ENCODE measurements around the gene ADD1. TPM values are rescaled to one million over a fixed set of nuclear protein-coding genes. Genes with fewer than 3 reads are reported as not detected.

Gene ADD1
- total RNA-seq, 4 donors from 2014 or later: 290 to 470 (median 372) TPM

DNA sequence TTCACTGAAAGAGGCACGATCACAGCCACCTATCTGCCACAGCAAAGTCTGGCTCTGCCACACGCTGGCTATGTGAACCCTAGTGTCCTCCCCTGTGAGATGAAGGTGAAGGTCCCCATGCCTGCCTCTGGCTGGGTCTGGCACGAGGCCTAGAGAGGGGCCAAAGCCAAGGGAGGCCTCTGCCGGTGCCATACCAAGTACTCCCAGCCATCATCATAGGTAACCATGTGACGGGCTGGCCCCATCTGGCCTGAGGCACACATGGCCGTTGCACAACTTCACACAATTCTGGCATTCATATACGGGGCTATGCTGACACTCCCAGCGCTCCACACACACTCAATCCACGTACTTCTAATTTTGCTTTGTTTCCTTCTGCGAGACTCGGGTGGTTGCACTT is 104.3 kb downstream of the ADD1 start:
- peaks cover 0 to 96% (median 0%) of the 10 kb centered on the region in 3 donors for H3K36me3 ChIP-seq
- DNase-seq: peak in 2 of 3 donors; percentile 35 to 43

GRCh38 chr4:2948895-2949781 is 105.5 kb downstream of the ADD1 start:
- Histone ChIP-seq H3K9me3 (no peaks in the 10 kb centered on the region), H3K27me3 (no peaks in the 10 kb centered on the region), H3K4me3 (no peak overlapping the region), H3K27ac (no peak overlapping the region), H3K4me1 (no peaks in the 10 kb centered on the region), H3K36me3 (peaks cover 0 to 95% (median 0%) of the 10 kb centered on the region in 3 donors)
- DNase-seq: peak in 2 of 3 donors; percentile 51 to 70
- TF ChIP-seq POLR2A (IDR thresholded peaks at IDR 0.05): no peak
- TF ChIP-seq, protein P1, sequence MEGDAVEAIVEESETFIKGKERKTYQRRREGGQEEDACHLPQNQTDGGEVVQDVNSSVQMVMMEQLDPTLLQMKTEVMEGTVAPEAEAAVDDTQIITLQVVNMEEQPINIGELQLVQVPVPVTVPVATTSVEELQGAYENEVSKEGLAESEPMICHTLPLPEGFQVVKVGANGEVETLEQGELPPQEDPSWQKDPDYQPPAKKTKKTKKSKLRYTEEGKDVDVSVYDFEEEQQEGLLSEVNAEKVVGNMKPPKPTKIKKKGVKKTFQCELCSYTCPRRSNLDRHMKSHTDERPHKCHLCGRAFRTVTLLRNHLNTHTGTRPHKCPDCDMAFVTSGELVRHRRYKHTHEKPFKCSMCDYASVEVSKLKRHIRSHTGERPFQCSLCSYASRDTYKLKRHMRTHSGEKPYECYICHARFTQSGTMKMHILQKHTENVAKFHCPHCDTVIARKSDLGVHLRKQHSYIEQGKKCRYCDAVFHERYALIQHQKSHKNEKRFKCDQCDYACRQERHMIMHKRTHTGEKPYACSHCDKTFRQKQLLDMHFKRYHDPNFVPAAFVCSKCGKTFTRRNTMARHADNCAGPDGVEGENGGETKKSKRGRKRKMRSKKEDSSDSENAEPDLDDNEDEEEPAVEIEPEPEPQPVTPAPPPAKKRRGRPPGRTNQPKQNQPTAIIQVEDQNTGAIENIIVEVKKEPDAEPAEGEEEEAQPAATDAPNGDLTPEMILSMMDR (IDR thresholded peaks at IDR 0.05): peak in 4 of 6 experiments; percentile 22 to 39 (median 36)

More for the DNA sequence above, 104.3 kb downstream of the ADD1 start:
- TF ChIP-seq, protein P1 (IDR thresholded peaks at IDR 0.05): no peak
- TF ChIP-seq POLR2A (IDR thresholded peaks at IDR 0.05): no peak
- Histone ChIP-seq H3K27me3 (no peaks in the 10 kb centered on the region), H3K9me3 (no peaks in the 10 kb centered on the region), H3K4me1 (peaks cover 0 to 5% (median 0%) of the 10 kb centered on the region in 4 donors), H3K27ac (no peak overlapping the region), H3K4me3 (no peak overlapping the region)

- H3K9me3 ChIP-seq: no peaks in the 10 kb centered on the region
- peak in 1 of 3 donors; percentile 32 for DNase-seq
- no peak overlapping the region for H3K27ac ChIP-seq
- peaks cover 0 to 93% (median 0%) of the 10 kb centered on the region in 3 donors for H3K36me3 ChIP-seq
- no peaks in the 10 kb centered on the region for H3K4me1 ChIP-seq
- H3K27me3 ChIP-seq: no peaks in the 10 kb centered on the region
- H3K4me3 ChIP-seq: no peak overlapping the region
- TF ChIP-seq, protein P1 (IDR thresholded peaks at IDR 0.05): no peak
- no peak for TF ChIP-seq POLR2A (IDR thresholded peaks at IDR 0.05)
Observed at GRCh38 chr4:2949782-2950125, 106.1 kb downstream of the ADD1 start.

- no peaks in the 10 kb centered on the region for H3K9me3 ChIP-seq
- no peak overlapping the region for H3K27ac ChIP-seq
- H3K4me3 ChIP-seq: no peak overlapping the region
- H3K36me3 ChIP-seq: peaks cover 0 to 88% (median 0%) of the 10 kb centered on the region in 3 donors
- H3K4me1 ChIP-seq: no peaks in the 10 kb centered on the region
- TF ChIP-seq POLR2A (IDR thresholded peaks at IDR 0.05): no peak
- TF ChIP-seq, protein P1 (IDR thresholded peaks at IDR 0.05): no peak
- DNase-seq: peak in 2 of 3 donors; percentile 39 to 42
- no peaks in the 10 kb centered on the region for H3K27me3 ChIP-seq
Observed at GRCh38 chr4:2950221-2950989, 106.8 kb downstream of the ADD1 start.

DNA sequence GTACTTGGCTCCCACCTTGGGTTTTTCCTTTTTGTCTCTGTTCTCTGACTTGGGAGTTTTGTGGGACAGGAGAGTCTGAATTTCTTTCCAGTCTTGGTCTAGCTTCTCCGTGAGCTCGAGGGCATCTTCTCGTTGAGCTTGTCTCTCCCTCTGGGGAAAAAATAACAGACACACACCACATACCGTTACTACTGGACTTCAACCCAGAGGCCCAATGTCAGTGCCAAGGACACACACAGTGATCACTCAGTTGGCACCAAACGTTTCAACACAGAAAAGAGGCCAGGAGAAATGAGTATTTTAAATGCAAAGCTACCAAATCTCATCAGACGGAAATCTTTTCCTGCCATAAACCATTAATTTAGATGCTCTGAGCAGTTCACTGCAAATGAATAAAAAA is 109.9 kb downstream of the ADD1 start:
- Histone ChIP-seq H3K9me3 (no peaks in the 10 kb centered on the region), H3K36me3 (peaks cover 0 to 80% (median 0%) of the 10 kb centered on the region in 3 donors), H3K27ac (no peak overlapping the region), H3K27me3 (no peaks in the 10 kb centered on the region), H3K4me1 (no peaks in the 10 kb centered on the region), H3K4me3 (no peak overlapping the region)
- no peak for DNase-seq
- TF ChIP-seq POLR2A (IDR thresholded peaks at IDR 0.05): no peak
